Panc1 (cell line): ENCODE data around the gene RNF220. TPM values are rescaled to one million over a fixed set of nuclear protein-coding genes. Genes with fewer than 3 reads are reported as not detected.

ENCODE experiments used
- ATAC-seq: fragments of 200-7000 bp; cut with Tn5 transposase; 2 replicates; pipeline ENCODE4 v1.9.1; 2020; ENCODE audit warnings: mild to moderate bottlenecking, moderate library complexity
- BruUV-seq: library from RNA; stranded (reverse); fragments of 400-500 nt; replicated peaks from 2 replicates; lab custom pipeline; 2021; lab: Mats Ljungman, UMichigan
- CTCF ChIA-PET: fragments of 300-600 bp; sonication (Branson Sonifier 250); formaldehyde crosslinking; loops from one replicate; lab custom pipeline; 2022; ENCODE audit warnings: antibody characterized with exemption; lab: Charles Lee
- POLR2A ChIA-PET: fragments of 300-600 bp; sonication (Branson Sonifier 250); formaldehyde crosslinking; loops from one replicate; lab custom pipeline; 2022; ENCODE audit warnings: antibody characterized with exemption; lab: Charles Lee
- DNase-seq: peaks from one replicate; pipeline ENCODE4 v3.0.0-alpha.2; 2010; ENCODE audit warnings: low read depth, low spot score
- H3K27ac ChIP-seq: 2 replicates; pipeline ENCODE4 v1.5.1; 2011; ENCODE audit warnings: mild to moderate bottlenecking, low read length, inconsistent platforms
- H3K27me3 ChIP-seq: fragments of 200-500 bp; sonication (Bioruptor generic); 2 replicates; pipeline ENCODE4 v1.6.0; 2014; ENCODE audit warnings: low read length, inconsistent platforms; ENCODE audit not compliant: control insufficient read depth, insufficient read depth
- H3K36me3 ChIP-seq: fragments of 200-500 bp; sonication (Bioruptor generic); 2 replicates; pipeline ENCODE4 v1.5.1; 2014; ENCODE audit warnings: inconsistent platforms, mild to moderate bottlenecking, low read length, moderate library complexity; ENCODE audit not compliant: control insufficient read depth, insufficient read depth
- H3K4me1 ChIP-seq: 2 replicates; pipeline ENCODE4 v1.5.1; 2011; ENCODE audit warnings: inconsistent platforms, mild to moderate bottlenecking, low read length, moderate library complexity; ENCODE audit not compliant: control insufficient read depth, insufficient read depth
- H3K4me3 ChIP-seq, 2 experiments: 2 replicates each; pipeline ENCODE4 v1.5.1; 2011 to 2012; ENCODE audit warnings: low read depth in 2 of 2, low read length in 2 of 2, mild to moderate bottlenecking in 2 of 2, inconsistent platforms in 1 of 2, moderate library complexity in 1 of 2
- H3K9me3 ChIP-seq: fragments of 200-500 bp; sonication (Bioruptor generic); 2 replicates; pipeline ENCODE4 v1.5.1; 2014; ENCODE audit warnings: low read depth, mild to moderate bottlenecking, inconsistent platforms, low read length, moderate library complexity; ENCODE audit not compliant: control insufficient read depth, insufficient read depth
- CTCF ChIP-seq: fragments of 450-650 bp; IDR thresholded peaks from 2 replicates; pipeline ENCODE4 v1.5.1; 2017; ENCODE audit warnings: mild to moderate bottlenecking
- POLR2AphosphoS5 ChIP-seq: IDR thresholded peaks from 2 replicates; pipeline ENCODE4 v1.6.1; 2012; ENCODE audit warnings: mild to moderate bottlenecking, low read depth, low read length, moderate library complexity
- REST ChIP-seq, 2 experiments: IDR thresholded peaks; 2 replicates each; pipeline ENCODE4 v1.6.1; 2011 to 2012; ENCODE audit warnings: low read depth in 2 of 2, control low read depth in 1 of 2, low read length in 1 of 2, mild to moderate bottlenecking in 1 of 2, moderate library complexity in 1 of 2; ENCODE audit not compliant: insufficient read depth in 1 of 2
- SIN3A ChIP-seq: IDR thresholded peaks from 2 replicates; pipeline ENCODE4 v1.6.1; 2012; ENCODE audit warnings: low read depth, mild to moderate bottlenecking, low read length, moderate library complexity, borderline replicate concordance; ENCODE audit not compliant: insufficient read depth
- TCF7L2 ChIP-seq: IDR thresholded peaks from 2 replicates; pipeline ENCODE4 v1.6.1; 2011; ENCODE audit warnings: mild to moderate bottlenecking, low read depth, low read length, inconsistent platforms
- in situ Hi-C: cut with HindIII; loops from 2 replicates; pipeline ENCODE4 v1.10.0; 2016; ENCODE audit warnings: low sequenced_read_pairs, low pct_unique_long_range_greater_than_20kb
- intact Hi-C: fragments of 100-400 bp; cut with micrococcal nuclease; formaldehyde crosslinking; loops from one replicate; pipeline ENCODE4 v1.10.0; 2022; ENCODE audit not compliant: unreplicated experiment
- total RNA-seq: library from RNA; stranded (reverse); gene quantifications from one replicate; pipeline ENCODE4 v1.2.1, GENCODE V29; 2021; ENCODE audit not compliant: unreplicated experiment

RNF220 gene
- total RNA-seq, 1 experiment from 2014 or later, result 64.9 TPM

GRCh38 chr1:44371206-44371605, 33.8 kb upstream of the RNF220 start:
- Histone ChIP-seq H3K4me1 (no peaks in the 10 kb centered on the region), H3K27ac (no peak overlapping the region), H3K9me3 (no peaks in the 10 kb centered on the region), H3K36me3 (no peaks in the 10 kb centered on the region), H3K27me3 (no peaks in the 10 kb centered on the region), H3K4me3 (no peak overlapping the region)
- ChIA-PET POLR2A (interaction anchor here (0.8 kb wide), 1 partner anchor 8 kb away, joined by 3 read pairs; no protein-coding TSS in a partner anchor), CTCF (interaction anchor here (0.8 kb wide), 1 partner anchor 174 kb away, joined by 3 read pairs; no protein-coding TSS in a partner anchor)
- no TSS peak for BruUV-seq
- no peak for TF ChIP-seq POLR2AphosphoS5
- TF ChIP-seq CTCF, result no peak
- no peak for TF ChIP-seq SIN3A
- TF ChIP-seq TCF7L2, result no peak
- TF ChIP-seq REST (IDR thresholded peaks at IDR 0.05; ENCODE audit: insufficient read depth in 1 of 2, low read depth in 2 of 2, low read length in 1 of 2), result no peak
- intact Hi-C loops (no loop called here), in situ Hi-C loops (no loop called here)
- ATAC-seq, result no peak
- no peak for DNase-seq

- TF ChIP-seq REST (IDR thresholded peaks at IDR 0.05; ENCODE audit: insufficient read depth in 1 of 2, low read depth in 2 of 2, low read length in 1 of 2) (no peak), CTCF (no peak), POLR2AphosphoS5 (no peak), TCF7L2 (no peak), SIN3A (no peak)
- DNase-seq, result no peak
- Histone ChIP-seq H3K4me3 (no peak overlapping the region), H3K4me1 (no peaks in the 10 kb centered on the region), H3K36me3 (no peaks in the 10 kb centered on the region), H3K27ac (no peak overlapping the region), H3K9me3 (no peaks in the 10 kb centered on the region), H3K27me3 (no peaks in the 10 kb centered on the region)
- ATAC-seq, result no peak
- no TSS peak for BruUV-seq
- POLR2A ChIA-PET, result no interaction called here
- in situ Hi-C loops, result no loop called here
- intact Hi-C loops, result no loop called here
- CTCF ChIA-PET, result no interaction called here
Measured at GRCh38 chr1:44375547-44375946, 29.5 kb upstream of the RNF220 start.
